ENCODE results near the gene MANBA.

GRCh38 chr4:102778720-102779119 lies 18.0 kb upstream of the MANBA start:
- TF ChIP-seq EZH2phosphoT487 (IDR thresholded peaks at IDR 0.05; ENCODE audit: borderline replicate concordance, low read length) (no peak), CTCF (IDR thresholded peaks at IDR 0.05; ENCODE audit: low read depth, low read length, poor library complexity, severe bottlenecking) (no peak)

All from DOHH2 (cell line).